CD8-positive, alpha-beta memory T cell (primary cell): ENCODE data around the gene ESR2. TPM values are rescaled to one million over a fixed set of nuclear protein-coding genes. Genes with fewer than 3 reads are reported as not detected.
"Not testable (repeated sequence)": the region's sequence is repeated elsewhere in the genome, so short reads cannot be mapped to it uniquely, and the experiment has no call there.

Experiments
- CTCF ChIA-PET: fragments of 350-600 bp; sonication (Branson Sonifier 250); formaldehyde crosslinking; loops from one replicate; lab custom pipeline; 2021; ENCODE audit warnings: antibody characterized with exemption; lab: Charles Lee
- POLR2A ChIA-PET: fragments of 350-600 bp; sonication (Branson Sonifier 250); formaldehyde crosslinking; loops from one replicate; lab custom pipeline; 2021; ENCODE audit warnings: antibody characterized with exemption; lab: Charles Lee
- DNase-seq, 5 donors: peaks; one replicate each; pipeline versions ENCODE4 v3.0.0 to v3.0.0-alpha.2; 2020 to 2022; ENCODE audit warnings: mixed read lengths in 1 of 5
- H3K27ac ChIP-seq: one replicate; pipeline ENCODE4 v1.7.0; 2013; ENCODE audit warnings: low read depth, mild to moderate bottlenecking, low read length, moderate library complexity
- H3K27me3 ChIP-seq: 2 replicates; pipeline ENCODE4 v1.7.0; 2013; ENCODE audit warnings: low read length, mild to moderate bottlenecking; ENCODE audit not compliant: insufficient read depth, poor library complexity, severe bottlenecking
- H3K36me3 ChIP-seq: 2 replicates; pipeline ENCODE4 v1.7.0; 2013; ENCODE audit warnings: mild to moderate bottlenecking, low read length, moderate library complexity; ENCODE audit not compliant: insufficient read depth
- H3K4me1 ChIP-seq: 2 replicates; pipeline ENCODE4 v1.7.0; 2013; ENCODE audit warnings: mild to moderate bottlenecking, low read length, moderate library complexity; ENCODE audit not compliant: insufficient read depth
- H3K4me3 ChIP-seq: 2 replicates; pipeline ENCODE4 v1.7.0; 2013; ENCODE audit warnings: mild to moderate bottlenecking, low read length
- H3K9me3 ChIP-seq: 2 replicates; pipeline ENCODE4 v1.7.0; 2013; ENCODE audit warnings: mild to moderate bottlenecking, low read length
- H3K27ac Mint-ChIP-seq, 8 donors: one replicate each; pipeline ENCODE4 v1.8.0; 2020 to 2021; ENCODE audit warnings: mixed read lengths in 8 of 8, mild to moderate bottlenecking in 6 of 8, inconsistent platforms in 3 of 8, moderate library complexity in 3 of 8
- H3K27me3 Mint-ChIP-seq, 2 donors: one replicate each; pipeline ENCODE4 v1.8.0; 2020 to 2021; ENCODE audit warnings: mixed read lengths in 2 of 2, mild to moderate bottlenecking in 1 of 2, moderate library complexity in 1 of 2
- H3K36me3 Mint-ChIP-seq, 3 donors: one replicate each; pipeline ENCODE4 v1.8.0; 2020 to 2021; ENCODE audit warnings: mixed read lengths in 3 of 3, inconsistent platforms in 1 of 3, mild to moderate bottlenecking in 1 of 3
- H3K4me1 Mint-ChIP-seq, 3 donors: one replicate each; pipeline ENCODE4 v1.8.0; 2020 to 2021; ENCODE audit warnings: mixed read lengths in 3 of 3, inconsistent platforms in 1 of 3, mild to moderate bottlenecking in 1 of 3
- H3K4me3 Mint-ChIP-seq, 7 donors: one replicate each; pipeline ENCODE4 v1.8.0; 2020 to 2021; ENCODE audit warnings: mixed read lengths in 7 of 7, mild to moderate bottlenecking in 6 of 7, moderate library complexity in 4 of 7, inconsistent platforms in 2 of 7
- H3K9me3 Mint-ChIP-seq, 5 donors: one replicate each; pipeline ENCODE4 v1.8.0; 2020 to 2022; ENCODE audit warnings: mixed read lengths in 5 of 5, mild to moderate bottlenecking in 3 of 5, moderate library complexity in 2 of 5, inconsistent platforms in 1 of 5
- polyA plus RNA-seq: library from polyadenylated mRNA; unstranded; fragments of 300-500 nt; fragmentation: Illumina TruSeq; gene quantifications from one replicate; pipeline ENCODE4 v1.2.3, GENCODE V29; 2021
- total RNA-seq, 2 experiments: library from RNA; stranded (reverse); gene quantifications; one replicate each; pipeline ENCODE4 v1.2.3, GENCODE V29; 2021

Gene ESR2
- total and polyA plus RNA-seq, 3 experiments from 2014 or later = 0.31 to 0.93 (median 0.74) TPM

- Histone ChIP-seq H3K36me3 (no peaks in the 10 kb centered on the region), H3K4me3 (no peak overlapping the region), H3K27ac (no peak overlapping the region), H3K27me3 (no peaks in the 10 kb centered on the region), H3K4me1 (no peaks in the 10 kb centered on the region), H3K9me3 (no peaks in the 10 kb centered on the region)
- Mint-ChIP-seq H3K27me3 (peaks cover 15 to 18% of the 10 kb centered on the region in 2 donors), H3K36me3 (no peaks in the 10 kb centered on the region), H3K27ac (no peak overlapping the region), H3K4me3 (no peak overlapping the region), H3K4me1 (no peaks in the 10 kb centered on the region), H3K9me3 (no peaks in the 10 kb centered on the region)
- no peak for DNase-seq
- POLR2A ChIA-PET = interaction anchor here (0.6 kb wide), 1 partner anchor 599 kb away, joined by 4 read pairs; no protein-coding TSS in a partner anchor
- CTCF ChIA-PET = interaction anchor here (1.2 kb wide), 1 partner anchor 19 kb away, joined by 3 read pairs; no protein-coding TSS in a partner anchor
These were observed 30.3 kb upstream of the ESR2 start for GRCh38 chr14:64324461-64324860.

GRCh38 chr14:64320362-64320761 lies 26.2 kb upstream of the ESR2 start:
- H3K36me3 ChIP-seq, H3K27ac ChIP-seq, H3K9me3 ChIP-seq, H3K27ac Mint-ChIP-seq, CTCF ChIA-PET, H3K4me1 Mint-ChIP-seq, H3K4me3 ChIP-seq, H3K9me3 Mint-ChIP-seq, DNase-seq, POLR2A ChIA-PET, H3K27me3 ChIP-seq, H3K4me3 Mint-ChIP-seq, H3K36me3 Mint-ChIP-seq, H3K4me1 ChIP-seq: not testable (repeated sequence)
- H3K27me3 Mint-ChIP-seq = peaks cover 13 to 26% of the 10 kb centered on the region in 2 donors

- DNase-seq, H3K9me3 ChIP-seq, CTCF ChIA-PET, H3K9me3 Mint-ChIP-seq, H3K36me3 ChIP-seq, H3K27ac ChIP-seq, H3K4me3 Mint-ChIP-seq, H3K4me3 ChIP-seq, H3K4me1 ChIP-seq, H3K27ac Mint-ChIP-seq, H3K36me3 Mint-ChIP-seq, H3K4me1 Mint-ChIP-seq, H3K27me3 ChIP-seq: not testable (repeated sequence)
- peaks cover 9 to 32% of the 10 kb centered on the region in 2 donors for H3K27me3 Mint-ChIP-seq
- POLR2A ChIA-PET = interaction anchor here (0.7 kb wide), 1 partner anchor 15 kb away, joined by 6 read pairs; no protein-coding TSS in a partner anchor
These were observed 24.5 kb upstream of the ESR2 start for GRCh38 chr14:64318695-64319094.

GRCh38 chr14:64303471-64303917 lies 9.3 kb upstream of the ESR2 start:
- Histone ChIP-seq H3K36me3 (no peaks in the 10 kb centered on the region), H3K27ac (no peak overlapping the region), H3K4me1 (no peaks in the 10 kb centered on the region), H3K9me3 (no peaks in the 10 kb centered on the region), H3K4me3 (no peak overlapping the region), H3K27me3 (no peaks in the 10 kb centered on the region)
- H3K4me1 Mint-ChIP-seq = peaks cover 2 to 4% (median 3%) of the 10 kb centered on the region in 3 donors
- POLR2A ChIA-PET = no interaction called here
- H3K4me3 Mint-ChIP-seq = no peak overlapping the region
- no peaks in the 10 kb centered on the region for H3K36me3 Mint-ChIP-seq
- no peaks in the 10 kb centered on the region for H3K9me3 Mint-ChIP-seq
- H3K27me3 Mint-ChIP-seq = peaks cover 3 to 21% of the 10 kb centered on the region in 2 donors
- H3K27ac Mint-ChIP-seq = no peak overlapping the region
- peak in 2 of 5 donors; percentile 31 to 37 for DNase-seq
- CTCF ChIA-PET = interaction anchor here (0.7 to 3.6 kb wide), 17 partner anchors 8 to 662 kb away, joined by 3 to 27 read pairs (median 3); partner anchors contain the start of genes ESR2 and WDR89

- POLR2A ChIA-PET = interaction anchor here (0.6 kb wide), 1 partner anchor 11 kb away, joined by 3 read pairs; no protein-coding TSS in a partner anchor
- peaks cover 10 to 19% (median 16%) of the 10 kb centered on the region in 3 donors for H3K4me1 Mint-ChIP-seq
These were observed 4.6 kb upstream of the ESR2 start for GRCh38 chr14:64298773-64299172.

GRCh38 chr14:64296561-64296960 lies 2.4 kb upstream of the ESR2 start:
- H3K27ac Mint-ChIP-seq = no peak overlapping the region
- CTCF ChIA-PET = no interaction called here

More at GRCh38 chr14:64298773-64299172, 4.6 kb upstream of the ESR2 start:
- Histone ChIP-seq H3K4me3 (no peak overlapping the region), H3K27ac (no peak overlapping the region), H3K36me3 (no peaks in the 10 kb centered on the region), H3K9me3 (no peaks in the 10 kb centered on the region), H3K27me3 (peaks cover 4% of the 10 kb centered on the region), H3K4me1 (peaks cover 10% of the 10 kb centered on the region)
- H3K4me3 Mint-ChIP-seq = no peak overlapping the region
- no peak overlapping the region for H3K27ac Mint-ChIP-seq
- peaks cover 10 to 35% of the 10 kb centered on the region in 2 donors for H3K27me3 Mint-ChIP-seq
- no peaks in the 10 kb centered on the region for H3K9me3 Mint-ChIP-seq
- CTCF ChIA-PET = interaction anchor here (1.2 kb wide), 1 partner anchor 18 kb away, joined by 3 read pairs; no protein-coding TSS in a partner anchor
- DNase-seq = no peak
- H3K36me3 Mint-ChIP-seq = no peaks in the 10 kb centered on the region

GRCh38 chr14:64294672-64295413 lies 672 bp upstream of the ESR2 start:
- Mint-ChIP-seq H3K27ac (peak overlapping the region in 2 of 8 donors; percentile 33 to 35), H3K36me3 (no peaks in the 10 kb centered on the region), H3K4me1 (peaks cover 11 to 20% (median 17%) of the 10 kb centered on the region in 3 donors), H3K27me3 (peaks cover 16 to 31% of the 10 kb centered on the region in 2 donors), H3K4me3 (peak overlapping the region; percentile 74 to 90 (median 77)), H3K9me3 (no peaks in the 10 kb centered on the region)
- Histone ChIP-seq H3K27me3 (peaks cover 4% of the 10 kb centered on the region), H3K36me3 (no peaks in the 10 kb centered on the region), H3K27ac (no peak overlapping the region), H3K4me1 (peaks cover 10% of the 10 kb centered on the region), H3K4me3 (peak overlapping the region; percentile 55), H3K9me3 (no peaks in the 10 kb centered on the region)
- ChIA-PET POLR2A (no interaction called here), CTCF (interaction anchor here (0.6 to 3.2 kb wide), 9 partner anchors 9 to 496 kb away, joined by 3 to 27 read pairs (median 4); partner anchors contain the start of gene MTHFD1)
- peak; percentile 68 to 85 (median 72) for DNase-seq

More at GRCh38 chr14:64296561-64296960, 2.4 kb upstream of the ESR2 start:
- Histone ChIP-seq H3K4me1 (peaks cover 10% of the 10 kb centered on the region), H3K4me3 (no peak overlapping the region), H3K27me3 (peaks cover 4% of the 10 kb centered on the region), H3K9me3 (no peaks in the 10 kb centered on the region), H3K27ac (no peak overlapping the region), H3K36me3 (no peaks in the 10 kb centered on the region)
- no peak overlapping the region for H3K4me3 Mint-ChIP-seq
- POLR2A ChIA-PET = no interaction called here
- peaks cover 11 to 20% (median 17%) of the 10 kb centered on the region in 3 donors for H3K4me1 Mint-ChIP-seq
- no peaks in the 10 kb centered on the region for H3K9me3 Mint-ChIP-seq
- DNase-seq = no peak
- no peaks in the 10 kb centered on the region for H3K36me3 Mint-ChIP-seq
- H3K27me3 Mint-ChIP-seq = peaks cover 18 to 39% of the 10 kb centered on the region in 2 donors

GRCh38 chr14:64292197-64292596 lies 2.0 kb downstream of the ESR2 start:
- Mint-ChIP-seq H3K27ac (no peak overlapping the region), H3K4me1 (peaks cover 11 to 20% (median 17%) of the 10 kb centered on the region in 3 donors), H3K9me3 (no peaks in the 10 kb centered on the region), H3K36me3 (no peaks in the 10 kb centered on the region), H3K4me3 (no peak overlapping the region), H3K27me3 (peaks cover 15 to 22% of the 10 kb centered on the region in 2 donors)
- ChIA-PET CTCF (no interaction called here), POLR2A (no interaction called here)
- peaks cover 4% of the 10 kb centered on the region for H3K27me3 ChIP-seq
- H3K9me3 ChIP-seq = no peaks in the 10 kb centered on the region
- H3K4me1 ChIP-seq = peaks cover 10% of the 10 kb centered on the region
- no peak overlapping the region for H3K4me3 ChIP-seq
- DNase-seq = no peak
- no peaks in the 10 kb centered on the region for H3K36me3 ChIP-seq
- no peak overlapping the region for H3K27ac ChIP-seq
